ENCODE data around the gene LY6G6D.

Gene LY6G6D

GRCh38 chr6:31739639-31740396 is 24.7 kb downstream of the LY6G6D start, which contains the start of gene MSH5:
MSH5 (plus strand) TSS chr6:31740005; CDS start chr6:31740467, 462 bp downstream.
- DNase-seq (ENCODE audit: extremely low read depth, low read depth) = peak; percentile 98
- no peak for TF ChIP-seq CTCF (IDR thresholded peaks at IDR 0.05; ENCODE audit: low read depth, low read length, missing control alignments)
- peak within 1 kb of the TSS; percentile 60 for H3K4me3 ChIP-seq (replicated peaks; ENCODE audit: low read depth, low read length)

GRCh38 chr6:31740397-31741223 is 25.5 kb downstream of the LY6G6D start:
- no peak for TF ChIP-seq CTCF (IDR thresholded peaks at IDR 0.05; ENCODE audit: low read depth, low read length, missing control alignments)
- H3K4me3 ChIP-seq (replicated peaks; ENCODE audit: low read depth, low read length) = peak overlapping the region; percentile 60
- no peak for DNase-seq (ENCODE audit: extremely low read depth, low read depth)

GRCh38 chr6:31741815-31742214 is 26.7 kb downstream of the LY6G6D start:
- DNase-seq (ENCODE audit: extremely low read depth, low read depth) = no peak
- H3K4me3 ChIP-seq (replicated peaks; ENCODE audit: low read depth, low read length) = no peak overlapping the region
- no peak for TF ChIP-seq CTCF (IDR thresholded peaks at IDR 0.05; ENCODE audit: low read depth, low read length, missing control alignments)

GRCh38 chr6:31742894-31743293 is 27.7 kb downstream of the LY6G6D start:
- no peak for DNase-seq (ENCODE audit: extremely low read depth, low read depth)
- no peak overlapping the region for H3K4me3 ChIP-seq (replicated peaks; ENCODE audit: low read depth, low read length)
- no peak for TF ChIP-seq CTCF (IDR thresholded peaks at IDR 0.05; ENCODE audit: low read depth, low read length, missing control alignments)

GRCh38 chr6:31744422-31744821 is 29.3 kb downstream of the LY6G6D start:
- H3K4me3 ChIP-seq (replicated peaks; ENCODE audit: low read depth, low read length) = no peak overlapping the region

More at GRCh38 chr6:31744422-31744821, 29.3 kb downstream of the LY6G6D start:
- no peak for DNase-seq (ENCODE audit: extremely low read depth, low read depth)
- TF ChIP-seq CTCF (IDR thresholded peaks at IDR 0.05; ENCODE audit: low read depth, low read length, missing control alignments) = no peak
